H1 (cell line): Measurements from ENCODE around the gene SIPA1L3. TPM values are rescaled to one million over a fixed set of nuclear protein-coding genes. Genes with fewer than 3 reads are reported as not detected.

Source experiments
- CTCF ChIA-PET: fragments of 300-600 bp; sonication (Branson Sonifier 250); formaldehyde crosslinking; loops from one replicate; lab custom pipeline; 2021; ENCODE audit not compliant: partially characterized antibody; lab: Charles Lee
- POLR2A ChIA-PET: fragments of 300-600 bp; sonication (Branson Sonifier 250); formaldehyde crosslinking; loops from one replicate; lab custom pipeline; 2021; ENCODE audit warnings: inconsistent platforms; ENCODE audit not compliant: partially characterized antibody; lab: Charles Lee
- DNase-seq, 2 experiments: peaks; one replicate each; pipeline versions ENCODE4 v3.0.0 to v3.0.0-alpha.2; 2010 to 2022; ENCODE audit warnings: low spot score in 2 of 2, low read depth in 1 of 2, mixed read lengths in 1 of 2
- FAIRE-seq: peaks from 2 replicates; lab custom pipeline; 2011; peaks lifted over from hg19 to GRCh38; lab: Jason Lieb, UNC
- H2AFZ ChIP-seq: 2 replicates; pipeline ENCODE4 v1.8.1; 2012; ENCODE audit warnings: low read length, inconsistent platforms
- H2AK5ac ChIP-seq: 2 replicates; pipeline ENCODE4 v1.6.1; 2013; ENCODE audit warnings: low read depth, low read length
- H2BK120ac ChIP-seq: replicated peaks from 2 replicates; pipeline ENCODE3; 2013; ENCODE audit warnings: low read depth, low read length, inconsistent platforms
- H2BK12ac ChIP-seq: 2 replicates; pipeline ENCODE4 v1.6.1; 2013; ENCODE audit warnings: low read depth, low read length
- H2BK15ac ChIP-seq: 2 replicates; pipeline ENCODE4 v1.6.1; 2013; ENCODE audit warnings: low read length
- H2BK20ac ChIP-seq: 2 replicates; pipeline ENCODE4 v1.6.1; 2013; ENCODE audit warnings: low read length
- H2BK5ac ChIP-seq: 2 replicates; pipeline ENCODE4 v1.6.1; 2013; ENCODE audit warnings: low read depth, low read length
- H3K14ac ChIP-seq: 2 replicates; pipeline ENCODE4 v1.6.1; 2013; ENCODE audit warnings: inconsistent platforms; ENCODE audit not compliant: insufficient read length
- H3K18ac ChIP-seq: 2 replicates; pipeline ENCODE4 v1.6.1; 2013; ENCODE audit warnings: low read length; ENCODE audit errors: extremely low read depth
- H3K23ac ChIP-seq: 2 replicates; pipeline ENCODE4 v1.6.1; 2013; ENCODE audit warnings: inconsistent platforms; ENCODE audit not compliant: insufficient read length
- H3K23me2 ChIP-seq: 2 replicates; pipeline ENCODE4 v1.6.1; 2013; ENCODE audit warnings: low read depth, low read length
- H3K27ac ChIP-seq: 2 replicates; pipeline ENCODE4 v1.6.1; 2011; ENCODE audit warnings: low read depth, low read length, inconsistent platforms
- H3K27me3 ChIP-seq, 4 experiments: replicated peaks in 1 of 4; 1 replicate in 1 of 4; 2 replicates in 3 of 4; pipeline versions ENCODE4 v1.6.1 to v1.8.1; 2011 to 2013; ENCODE audit warnings: low read length in 3 of 4, mild to moderate bottlenecking in 3 of 4, inconsistent platforms in 2 of 4, mixed read lengths in 2 of 4, moderate library complexity in 1 of 4; ENCODE audit not compliant: control insufficient read depth in 3 of 4, insufficient read depth in 3 of 4; ENCODE audit errors: extremely low read depth in 1 of 4
- H3K36me3 ChIP-seq, 4 experiments: 2 replicates each; pipeline versions ENCODE4 v1.6.1 to v1.8.1; 2011 to 2013; ENCODE audit warnings: mild to moderate bottlenecking in 4 of 4, low read length in 3 of 4, moderate library complexity in 2 of 4, control low read depth in 1 of 4, inconsistent platforms in 1 of 4; ENCODE audit not compliant: insufficient read depth in 4 of 4, control insufficient read depth in 2 of 4
- H3K4ac ChIP-seq: replicated peaks from 2 replicates; pipeline ENCODE3; 2013; ENCODE audit warnings: low read length, low read depth, mixed read lengths, inconsistent platforms; ENCODE audit not compliant: insufficient read length
- H3K4me1 ChIP-seq, 4 experiments: replicated peaks in 1 of 4; 1 replicate in 1 of 4; 2 replicates in 3 of 4; pipeline versions ENCODE4 v1.6.1 to v1.8.1; 2011 to 2013; ENCODE audit warnings: low read length in 3 of 4, inconsistent platforms in 2 of 4, mixed read lengths in 1 of 4; ENCODE audit not compliant: insufficient read depth in 4 of 4, control insufficient read depth in 3 of 4
- H3K4me2 ChIP-seq, 2 experiments: 2 replicates each; pipeline versions ENCODE4 v1.6.1 to v1.8.1; 2011 to 2013; ENCODE audit warnings: low read depth in 2 of 2, low read length in 2 of 2, control low read depth in 1 of 2, inconsistent platforms in 1 of 2, mild to moderate bottlenecking in 1 of 2; ENCODE audit not compliant: insufficient read depth in 1 of 2
- H3K4me3 ChIP-seq, 4 experiments: fragments of 200-600, 300-600 bp in 1 of 4; sonication (generic), shearing (Covaris generic), sonication (Bioruptor Twin) in 1 of 4; 2 replicates each; pipeline versions ENCODE4 v1.5.1 to v1.8.1; 2011 to 2016; ENCODE audit warnings: low read length in 4 of 4, low read depth in 3 of 4, control low read depth in 2 of 4, inconsistent platforms in 2 of 4, mild to moderate bottlenecking in 2 of 4, mixed read lengths in 1 of 4, moderate library complexity in 1 of 4; ENCODE audit not compliant: insufficient read depth in 2 of 4; ENCODE audit errors: extremely low read depth in 1 of 4
- H3K56ac ChIP-seq: replicated peaks from 2 replicates; pipeline ENCODE3; 2013; ENCODE audit warnings: low read depth, mild to moderate bottlenecking, mixed read lengths, low read length, inconsistent platforms; ENCODE audit not compliant: insufficient read length
- H3K79me1 ChIP-seq: 2 replicates; pipeline ENCODE4 v1.6.1; 2013; ENCODE audit warnings: low read depth, low read length, control low read depth
- H3K79me2 ChIP-seq, 2 experiments: 2 replicates each; pipeline versions ENCODE4 v1.6.1 to v1.8.1; 2012 to 2013; ENCODE audit warnings: low read length in 2 of 2, mild to moderate bottlenecking in 2 of 2, inconsistent platforms in 1 of 2; ENCODE audit not compliant: insufficient read depth in 2 of 2, control insufficient read depth in 1 of 2
- H3K9ac ChIP-seq, 4 experiments: replicated peaks in 1 of 4; 1 replicate in 1 of 4; 2 replicates in 3 of 4; pipeline versions ENCODE4 v1.6.1 to v1.8.1; 2011 to 2013; ENCODE audit warnings: low read depth in 3 of 4, low read length in 3 of 4, control low read depth in 2 of 4, mild to moderate bottlenecking in 2 of 4, moderate library complexity in 2 of 4, inconsistent platforms in 1 of 4; ENCODE audit errors: extremely low read depth in 1 of 4
- H3K9me3 ChIP-seq, 2 experiments: 2 replicates each; pipeline versions ENCODE4 v1.6.1 to v1.8.1; 2012 to 2013; ENCODE audit warnings: mild to moderate bottlenecking in 2 of 2, moderate library complexity in 2 of 2, control low read depth in 1 of 2, inconsistent platforms in 1 of 2, low read depth in 1 of 2, low read length in 1 of 2, mixed read lengths in 1 of 2; ENCODE audit not compliant: insufficient read depth in 2 of 2
- H4K20me1 ChIP-seq, 2 experiments: replicated peaks in 1 of 2; 2 replicates each; pipeline versions ENCODE3 to v1.8.1; 2011 to 2013; ENCODE audit warnings: inconsistent platforms in 2 of 2, low read length in 2 of 2, mild to moderate bottlenecking in 1 of 2; ENCODE audit not compliant: insufficient read depth in 2 of 2, control insufficient read depth in 1 of 2
- H4K5ac ChIP-seq: 2 replicates; pipeline ENCODE4 v1.6.1; 2013; ENCODE audit warnings: low read length, low read depth, mixed read lengths, inconsistent platforms; ENCODE audit not compliant: insufficient read length
- H4K8ac ChIP-seq: 2 replicates; pipeline ENCODE4 v1.8.0; 2013; ENCODE audit warnings: mild to moderate bottlenecking, moderate library complexity, low read length, inconsistent platforms; ENCODE audit not compliant: insufficient read depth; ENCODE audit errors: extremely low read depth
- H4K91ac ChIP-seq: replicated peaks from 2 replicates; pipeline ENCODE3; 2013; ENCODE audit warnings: low read length, mixed read lengths, inconsistent platforms; ENCODE audit not compliant: insufficient read length
- EP300 ChIP-seq, 2 experiments: IDR thresholded peaks; 1 replicate in 1 of 2; 2 replicates in 1 of 2; pipeline ENCODE4 v1.6.1; 2011 to 2012; ENCODE audit warnings: low read depth in 2 of 2, low read length in 2 of 2, mild to moderate bottlenecking in 2 of 2, borderline replicate concordance in 1 of 2, inconsistent platforms in 1 of 2, moderate library complexity in 1 of 2
- HDAC2 ChIP-seq, 2 experiments: fragments of 300-600 bp in 1 of 2; sonication (generic) in 1 of 2; IDR thresholded peaks; 2 replicates each; pipeline ENCODE4 v1.6.1; 2011 to 2012; ENCODE audit warnings: low read depth in 2 of 2, low read length in 2 of 2, mild to moderate bottlenecking in 2 of 2, moderate library complexity in 2 of 2, borderline replicate concordance in 1 of 2, inconsistent platforms in 1 of 2
- KDM1A ChIP-seq: fragments of 200-600, 300-600 bp; sonication (generic); IDR thresholded peaks from 2 replicates; pipeline ENCODE4 v1.7.1; 2016; ENCODE audit warnings: mild to moderate bottlenecking, low read length, borderline replicate concordance
- WGBS, 2 experiments: shearing (Covaris generic) in 1 of 2; methylation state at CpG; one replicate each; pipeline versions ENCODE4 v1.1.6 to v1.1.7; 2013 to 2015; ENCODE audit warnings: low lambda C conversion rate in 2 of 2, mixed read lengths in 2 of 2, inconsistent platforms in 1 of 2, low coverage in 1 of 2, missing lambda C conversion rate in 1 of 2; ENCODE audit not compliant: insufficient replicate concordance in 2 of 2, insufficient coverage in 1 of 2, insufficient read length in 1 of 2; ENCODE audit errors: extremely low coverage in 1 of 2, missing lambda C conversion rate in 1 of 2; 5-methylcytosine and 5-hydroxymethylcytosine counted together
- polyA plus RNA-seq, 7 experiments: library from polyadenylated mRNA; depleted of rRNA in 3 of 7; stranded (reverse) in 5 of 7; unstranded in 2 of 7; fragments of >200 nt in 5 of 7; fragments of 200-250 nt in 2 of 7; gene quantifications; 1 replicate in 5 of 7; 2 replicates in 1 of 7; 4 replicates in 1 of 7; pipeline versions ENCODE4 v1.2.1 to v1.2.3, GENCODE V29; 2011 to 2013; ENCODE audit warnings: missing spikeins in 2 of 7, mixed read lengths in 2 of 7
- total RNA-seq: library from RNA; stranded (reverse); fragmentation: NEBNext Ultra II Directional; extraction: Animal tissue kit (Norgen Biotek cat#: 25700); gene quantifications from 2 replicates; pipeline ENCODE4 v1.2.1, GENCODE V29; 2021

SIPA1L3 gene
- total and polyA plus RNA-seq, 2 of the 8 experiments (the other 6 are each of a cell fraction or from before 2014, with no cell fraction given), result 15.0 to 54.9 TPM

DNA sequence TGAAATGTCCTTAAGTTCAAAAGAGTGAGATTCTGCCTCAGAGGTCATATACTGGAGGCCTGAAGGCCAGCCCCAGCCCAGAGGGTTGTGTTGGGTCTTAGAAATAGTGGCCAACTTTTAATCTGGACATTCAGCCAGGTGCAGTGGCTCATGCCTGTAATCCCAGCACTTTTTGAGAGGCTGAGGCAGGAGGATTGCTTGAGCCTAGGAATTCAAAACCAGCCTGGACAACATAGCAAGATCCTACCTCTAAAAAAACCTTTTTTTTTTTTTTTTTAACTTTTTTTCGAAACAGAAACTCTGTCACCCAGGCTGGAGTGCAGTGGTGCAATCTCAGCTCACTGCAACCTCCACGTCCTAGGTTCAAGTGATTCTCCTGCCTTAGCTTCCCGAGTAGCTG is 301.6 kb downstream of the SIPA1L3 start:
- Histone ChIP-seq H3K79me2 (no peaks in the 10 kb centered on the region), H2AK5ac (no peak overlapping the region), H3K9ac (no peak overlapping the region), H3K23ac (no peak overlapping the region), H3K4me2 (peak overlapping the region in 1 of 2 experiments; percentile 100; a peak in 1 of 4 replicates), H3K36me3 (peaks cover 0 to 2% (median 0%) of the 10 kb centered on the region in 4 experiments; a peak in 2 of 8 replicates), H3K23me2 (peaks cover 19% of the 10 kb centered on the region), H4K5ac (no peak overlapping the region), H2BK20ac (no peak overlapping the region), H3K18ac (no peak overlapping the region), H3K56ac (no peak overlapping the region), H3K4ac (no peak overlapping the region), H3K9me3 (no peaks in the 10 kb centered on the region), H4K91ac (no peak overlapping the region), H3K14ac (no peak overlapping the region), H2BK120ac (no peak overlapping the region), H3K27ac (no peak overlapping the region), H4K20me1 (no peaks in the 10 kb centered on the region), H3K4me3 (peak overlapping the region in 2 of 4 experiments; percentile 41 to 63; a peak in 3 of 8 replicates), H2AFZ (no peak overlapping the region), H2BK12ac (0 out of 2 replicates have a peak overlapping the region, but pooled peaks have one; percentile 10), H3K4me1 (peaks cover 0 to 17% (median 13%) of the 10 kb centered on the region in 4 experiments; a peak in 6 of 7 replicates), H2BK15ac (0 out of 2 replicates have a peak overlapping the region, but pooled peaks have one; percentile 46)
- FAIRE-seq, result no peak
- DNase-seq, result no peak
- CTCF ChIA-PET, result interaction anchor here (0.5 to 1.7 kb wide), 5 partner anchors 17 to 372 kb away, joined by 3 to 5 read pairs (median 3); no protein-coding TSS in a partner anchor
- 87% methylated on average over 3 of the region's 3 CpGs; no CpG with 5 or more reads in 1 of the 2 experiments for WGBS, 2 experiments
- POLR2A ChIA-PET, result interaction anchor here (0.6 to 4.3 kb wide), 8 partner anchors 17 to 284 kb away, joined by 3 to 29 read pairs (median 4); partner anchors contain the start of gene SPINT2
- TF ChIP-seq EP300 (IDR thresholded peaks at IDR 0.05; ENCODE audit: borderline replicate concordance in 1 of 2, low read depth in 2 of 2, low read length in 2 of 2), result no peak
- 0 out of 2 replicates have a peak, but pooled peaks have one; percentile 12 for TF ChIP-seq KDM1A
- TF ChIP-seq HDAC2 (IDR thresholded peaks at IDR 0.05; ENCODE audit: borderline replicate concordance in 1 of 2, low read depth in 2 of 2, low read length in 2 of 2), result 0 out of 4 replicates have a peak, but pooled peaks of 1 of the 2 experiments have one; percentile 39
- TF ChIP-seq, all 59 proteins: peak for 2
- no peak overlapping the region for H2BK5ac ChIP-seq
- no peak overlapping the region for H4K8ac ChIP-seq
- no peaks in the 10 kb centered on the region for H3K79me1 ChIP-seq
- no peaks in the 10 kb centered on the region for H3K27me3 ChIP-seq
